ENCODE results near the gene DNAI4.
"Not testable (repeated sequence)": the region's sequence is repeated elsewhere in the genome, so short reads cannot be mapped to it uniquely, and the experiment has no call there.

Gene DNAI4

GRCh38 chr1:66927528-66927927 lies 2.9 kb upstream of the DNAI4 start:
- no peak for DNase-seq

- DNase-seq: peak; percentile 47
These were observed 1.3 kb upstream of the DNAI4 start for GRCh38 chr1:66925944-66926343.

GRCh38 chr1:66925558-66925910 lies 878 bp upstream of the DNAI4 start:
- peak; percentile 76 for DNase-seq

GRCh38 chr1:66920543-66920942 lies 4.1 kb downstream of the DNAI4 start:
- no peak for DNase-seq

- no peak for DNase-seq
These were observed 4.8 kb downstream of the DNAI4 start for GRCh38 chr1:66919828-66920227.

- no peak for DNase-seq
These were observed 5.6 kb downstream of the DNAI4 start for GRCh38 chr1:66919063-66919462.

- no peak for DNase-seq
These were observed 7.2 kb downstream of the DNAI4 start for GRCh38 chr1:66917476-66917875.

- DNase-seq: no peak
These were observed 8.3 kb downstream of the DNAI4 start for GRCh38 chr1:66916320-66916719.

- DNase-seq: not testable (repeated sequence)
These were observed 9.5 kb downstream of the DNAI4 start for GRCh38 chr1:66915203-66915602.

- no peak for DNase-seq
These were observed 30.9 kb downstream of the DNAI4 start for GRCh38 chr1:66893712-66894111.

GRCh38 chr1:66890621-66891020 lies 34.0 kb downstream of the DNAI4 start:
- DNase-seq: no peak

GRCh38 chr1:66889030-66889429 lies 35.6 kb downstream of the DNAI4 start:
- DNase-seq: no peak

GRCh38 chr1:66876664-66877063 lies 48.0 kb downstream of the DNAI4 start:
- no peak for DNase-seq

- no peak for DNase-seq
These were observed 51.5 kb downstream of the DNAI4 start for GRCh38 chr1:66873111-66873510.

GRCh38 chr1:66872024-66872423 lies 52.6 kb downstream of the DNAI4 start:
- not testable (repeated sequence) for DNase-seq

- no peak for DNase-seq
These were observed 57.2 kb downstream of the DNAI4 start for GRCh38 chr1:66867501-66867900.

- DNase-seq: no peak
These were observed 64.1 kb downstream of the DNAI4 start for GRCh38 chr1:66860529-66860928.

- DNase-seq: no peak
These were observed 71.3 kb downstream of the DNAI4 start for GRCh38 chr1:66853379-66853778.

- DNase-seq: no peak
These were observed 71.8 kb downstream of the DNAI4 start for GRCh38 chr1:66852870-66853269.

GRCh38 chr1:66850989-66851388 lies 73.7 kb downstream of the DNAI4 start:
- DNase-seq: no peak

- DNase-seq: no peak
These were observed 76.5 kb downstream of the DNAI4 start for GRCh38 chr1:66848193-66848592.

GRCh38 chr1:66840929-66841328 lies 83.7 kb downstream of the DNAI4 start:
- DNase-seq: no peak

- DNase-seq: no peak
These were observed 89.7 kb downstream of the DNAI4 start for GRCh38 chr1:66834926-66835325.

GRCh38 chr1:66833112-66833511 lies 91.5 kb downstream of the DNAI4 start:
- DNase-seq: no peak

- no peak for DNase-seq
These were observed 93.0 kb downstream of the DNAI4 start for GRCh38 chr1:66831529-66832239.

Measured in DMS79 treated with DMSO at 0.1 percent for 48 hours (cell line).